ENCODE results near the gene SF3B5.
"Not testable (repeated sequence)": the region's sequence is repeated elsewhere in the genome, so short reads cannot be mapped to it uniquely, and the experiment has no call there.

Gene SF3B5

GRCh38 chr6:144063246-144063743 is 32.1 kb downstream of the SF3B5 start:
- peak in 2 of 6 experiments; percentile 34 to 47 for DNase-seq

GRCh38 chr6:144062786-144063185 is 32.6 kb downstream of the SF3B5 start:
- DNase-seq, result peak in 2 of 6 experiments; percentile 22 to 25

GRCh38 chr6:144059139-144059538 is 36.2 kb downstream of the SF3B5 start:
- DNase-seq, result no peak

GRCh38 chr6:144055121-144055931 is 40.0 kb downstream of the SF3B5 start:
- DNase-seq, result peak in 5 of 6 experiments; percentile 6 to 70 (median 48)

- no peak for DNase-seq
Measured at GRCh38 chr6:144053601-144054000, 41.8 kb downstream of the SF3B5 start.

- no peak for DNase-seq
Measured at GRCh38 chr6:144052488-144052887, 42.9 kb downstream of the SF3B5 start.

- no peak for DNase-seq
Measured at GRCh38 chr6:144049386-144049785, 46.0 kb downstream of the SF3B5 start.

- DNase-seq, result no peak
Measured at GRCh38 chr6:144047688-144048087, 47.7 kb downstream of the SF3B5 start.

- not testable (repeated sequence) for DNase-seq
Measured at GRCh38 chr6:144046672-144047071, 48.7 kb downstream of the SF3B5 start.

GRCh38 chr6:144044989-144045388 is 50.4 kb downstream of the SF3B5 start:
- not testable (repeated sequence) for DNase-seq
